Measurements from ENCODE around the gene SERGEF.

- no peak for TF ChIP-seq CTCF (IDR thresholded peaks at IDR 0.05)
- no peak for TF ChIP-seq POLR2A (IDR thresholded peaks at IDR 0.05)
Measured at GRCh38 chr11:17753153-17753552, 259.7 kb downstream of the SERGEF start.
